GM12864 (cell line): ENCODE results near the gene MT1H.

Experiments used
- DNase-seq: peaks from one replicate; pipeline ENCODE4 v3.0.0-alpha.2; 2011; ENCODE audit warnings: low read depth
- H3K4me3 ChIP-seq: 2 replicates; pipeline ENCODE4 v1.5.1; 2011; ENCODE audit warnings: mild to moderate bottlenecking, low read depth, low read length, control low read depth
- CTCF ChIP-seq: IDR thresholded peaks from 2 replicates; pipeline ENCODE4 v1.5.1; 2011; ENCODE audit warnings: low read depth, mild to moderate bottlenecking, moderate library complexity, low read length, control low read depth, inconsistent platforms; ENCODE audit errors: missing control alignments

The MT1H gene

GRCh38 chr16:56645311-56645710, 24.3 kb upstream of the MT1H start:
- no peak for TF ChIP-seq CTCF
- no peak for DNase-seq
- no peak overlapping the region for H3K4me3 ChIP-seq

GRCh38 chr16:56645838-56646237, 23.8 kb upstream of the MT1H start:
- DNase-seq = no peak
- TF ChIP-seq CTCF = no peak
- no peak overlapping the region for H3K4me3 ChIP-seq

GRCh38 chr16:56647641-56648431, 21.8 kb upstream of the MT1H start:
- DNase-seq = no peak
- no peak for TF ChIP-seq CTCF
- no peak overlapping the region for H3K4me3 ChIP-seq

GRCh38 chr16:56649271-56649670, 20.3 kb upstream of the MT1H start:
- H3K4me3 ChIP-seq = no peak overlapping the region
- TF ChIP-seq CTCF = no peak
- no peak for DNase-seq

- no peak for TF ChIP-seq CTCF
- no peak for DNase-seq
- H3K4me3 ChIP-seq = no peak overlapping the region
These were observed 19.8 kb upstream of the MT1H start for GRCh38 chr16:56649820-56650219.

- DNase-seq = no peak
- TF ChIP-seq CTCF = no peak
- no peak within 1 kb of the TSS for H3K4me3 ChIP-seq
These were observed 18.0 kb upstream of the MT1H start, which contains the start of gene MT1B for GRCh38 chr16:56651586-56651985. Gene MT1B, plus strand, starts transcription at chr16:56651886. Its CDS starts 68 bp downstream, at chr16:56651954.

GRCh38 chr16:56652600-56652999, 17.0 kb upstream of the MT1H start:
- no peak for DNase-seq
- no peak for TF ChIP-seq CTCF
- no peak overlapping the region for H3K4me3 ChIP-seq
